GM10248 (cell line): ENCODE data around the gene CPNE6.

Source experiments
- CTCF ChIA-PET: fragments of 300-600 bp; sonication (Branson Sonifier 250); formaldehyde crosslinking; extraction: SDS; loops from one replicate; lab custom pipeline; 2021; ENCODE audit warnings: antibody characterized with exemption; lab: Yijun Ruan, JAX
- POLR2A ChIA-PET: fragments of 350-650 bp; sonication (Branson Sonifier 250); formaldehyde crosslinking; extraction: SDS; loops from one replicate; lab custom pipeline; 2020; ENCODE audit warnings: antibody characterized with exemption; lab: Yijun Ruan, JAX
- DNase-seq: peaks from one replicate; pipeline ENCODE4 v3.0.0; 2012; ENCODE audit errors: extremely low spot score
- CTCF ChIP-seq: IDR thresholded peaks from 2 replicates; pipeline ENCODE4 v1.5.1; 2012; ENCODE audit warnings: mild to moderate bottlenecking, low read depth; ENCODE audit errors: extremely low read depth, missing control alignments, control extremely low read depth

The CPNE6 gene

GRCh38 chr14:24113801-24114531, 42.6 kb downstream of the CPNE6 start:
- peak; percentile 80 for DNase-seq
- TF ChIP-seq CTCF: no peak
- CTCF ChIA-PET: interaction anchor here (0.6 to 6.8 kb wide), 22 partner anchors 10 to 482 kb away, joined by 3 to 58 read pairs (median 5); partner anchors contain the start of genes DHRS4, EMC9, FITM1 and IRF9
- POLR2A ChIA-PET: interaction anchor here (0.8 to 3.1 kb wide), 16 partner anchors 11 to 81 kb away, joined by 3 to 29 read pairs (median 6); partner anchors contain the start of genes EMC9, FITM1, IPO4 and IRF9

GRCh38 chr14:24114532-24115421, 43.4 kb downstream of the CPNE6 start, which contains the start of the genes DCAF11 and NRL:
TSS of gene DCAF11 (plus strand) at chr14:24114777. CDS start at chr14:24115595, 818 bp downstream.
TSS of gene NRL (minus strand) at chr14:24114949. CDS start at chr14:24082848, 32,101 bp downstream.
- peak; percentile 98 for DNase-seq
- CTCF ChIA-PET: interaction anchor here (0.6 to 6.8 kb wide), 21 partner anchors 9 to 317 kb away, joined by 3 to 58 read pairs (median 5); partner anchors contain the start of genes DHRS4, EMC9, FITM1 and IRF9
- POLR2A ChIA-PET: interaction anchor here (0.6 to 3.1 kb wide), 18 partner anchors 10 to 81 kb away, joined by 3 to 29 read pairs (median 4); partner anchors contain the start of genes EMC9, FITM1, IPO4 and IRF9
- no peak for TF ChIP-seq CTCF

- ChIA-PET POLR2A (interaction anchor here (0.7 to 3.1 kb wide), 12 partner anchors 9 to 171 kb away, joined by 3 to 29 read pairs (median 10); partner anchors contain the start of genes EMC9, IRF9, PCK2 and PSME1), CTCF (interaction anchor here (1.1 to 6.8 kb wide), 15 partner anchors 8 to 188 kb away, joined by 3 to 58 read pairs (median 9); partner anchors contain the start of genes DHRS4, EMC9, FITM1 and IRF9)
- DNase-seq: no peak
- no peak for TF ChIP-seq CTCF
These were observed 44.2 kb downstream of the CPNE6 start for GRCh38 chr14:24115422-24116127.

- TF ChIP-seq CTCF: no peak
- DNase-seq: no peak
- ChIA-PET CTCF (interaction anchor here (1.0 to 6.8 kb wide), 11 partner anchors 9 to 62 kb away, joined by 3 to 58 read pairs (median 18); partner anchors contain the start of genes EMC9, FITM1, IRF9 and PCK2), POLR2A (interaction anchor here (1.2 to 3.1 kb wide), 3 partner anchors 20 to 45 kb away, joined by 3 to 28 read pairs (median 7); partner anchors contain the start of genes EMC9, IRF9 and PSME1)
These were observed 44.9 kb downstream of the CPNE6 start for GRCh38 chr14:24116128-24116814.

GRCh38 chr14:24117179-24117578, 45.8 kb downstream of the CPNE6 start:
- ChIA-PET POLR2A (interaction anchor here (0.7 to 2.0 kb wide), 3 partner anchors 24 to 44 kb away, joined by 3 to 7 read pairs (median 3); partner anchors contain the start of genes EMC9, IRF9 and RNF31), CTCF (interaction anchor here (0.9 to 6.8 kb wide), 9 partner anchors 9 to 59 kb away, joined by 3 to 58 read pairs (median 18); partner anchors contain the start of genes EMC9, FITM1, IRF9 and PCK2)
- no peak for DNase-seq
- TF ChIP-seq CTCF: no peak
